ENCODE data around the gene SLC7A9.
"Not testable (repeated sequence)": the region's sequence is repeated elsewhere in the genome, so short reads cannot be mapped to it uniquely, and the experiment has no call there.

The SLC7A9 gene

GRCh38 chr19:32886241-32886640 lies 16.7 kb upstream of the SLC7A9 start:
- in situ Hi-C loops (cut with MboI; ENCODE audit: low sequenced_read_pairs): no loop called here

- in situ Hi-C loops (cut with MboI; ENCODE audit: low sequenced_read_pairs): not testable (repeated sequence)
Observed at GRCh38 chr19:32885255-32885654, 15.7 kb upstream of the SLC7A9 start.

- in situ Hi-C loops (cut with MboI; ENCODE audit: low sequenced_read_pairs): no loop called here
Observed at GRCh38 chr19:32881766-32882165, 12.2 kb upstream of the SLC7A9 start.

GRCh38 chr19:32880622-32881021 lies 11.1 kb upstream of the SLC7A9 start:
- in situ Hi-C loops (cut with MboI; ENCODE audit: low sequenced_read_pairs): no loop called here

GRCh38 chr19:32879741-32880140 lies 10.2 kb upstream of the SLC7A9 start:
- in situ Hi-C loops (cut with MboI; ENCODE audit: low sequenced_read_pairs): no loop called here

GRCh38 chr19:32878988-32879387 lies 9.4 kb upstream of the SLC7A9 start:
- in situ Hi-C loops (cut with MboI; ENCODE audit: low sequenced_read_pairs): no loop called here

GRCh38 chr19:32877977-32878745 lies 8.6 kb upstream of the SLC7A9 start:
- in situ Hi-C loops (cut with MboI; ENCODE audit: low sequenced_read_pairs): no loop called here

- in situ Hi-C loops (cut with MboI; ENCODE audit: low sequenced_read_pairs): no loop called here
Observed at GRCh38 chr19:32877323-32877912, 7.9 kb upstream of the SLC7A9 start.

- in situ Hi-C loops (cut with MboI; ENCODE audit: low sequenced_read_pairs): no loop called here
Observed at GRCh38 chr19:32876919-32877285, 7.3 kb upstream of the SLC7A9 start.

GRCh38 chr19:32876236-32876918 lies 6.8 kb upstream of the SLC7A9 start:
- in situ Hi-C loops (cut with MboI; ENCODE audit: low sequenced_read_pairs): no loop called here

GRCh38 chr19:32875428-32875827 lies 5.9 kb upstream of the SLC7A9 start:
- in situ Hi-C loops (cut with MboI; ENCODE audit: low sequenced_read_pairs): no loop called here

GRCh38 chr19:32874605-32875004 lies 5.0 kb upstream of the SLC7A9 start:
- in situ Hi-C loops (cut with MboI; ENCODE audit: low sequenced_read_pairs): no loop called here

- in situ Hi-C loops (cut with MboI; ENCODE audit: low sequenced_read_pairs): no loop called here
Observed at GRCh38 chr19:32873247-32873959, 3.8 kb upstream of the SLC7A9 start.

- in situ Hi-C loops (cut with MboI; ENCODE audit: low sequenced_read_pairs): no loop called here
Observed at GRCh38 chr19:32872391-32872790, 2.8 kb upstream of the SLC7A9 start.

GRCh38 chr19:32870981-32871451 lies 1.4 kb upstream of the SLC7A9 start:
- in situ Hi-C loops (cut with MboI; ENCODE audit: low sequenced_read_pairs): no loop called here

- in situ Hi-C loops (cut with MboI; ENCODE audit: low sequenced_read_pairs): no loop called here
Observed at GRCh38 chr19:32869966-32870573, 503 bp upstream of the SLC7A9 start.

- in situ Hi-C loops (cut with MboI; ENCODE audit: low sequenced_read_pairs): no loop called here
Observed at GRCh38 chr19:32868206-32868950, 1.2 kb downstream of the SLC7A9 start.

GRCh38 chr19:32867436-32867835 lies 2.1 kb downstream of the SLC7A9 start:
- in situ Hi-C loops (cut with MboI; ENCODE audit: low sequenced_read_pairs): not testable (repeated sequence)

- in situ Hi-C loops (cut with MboI; ENCODE audit: low sequenced_read_pairs): no loop called here
Observed at GRCh38 chr19:32866564-32867265, 2.9 kb downstream of the SLC7A9 start.

- in situ Hi-C loops (cut with MboI; ENCODE audit: low sequenced_read_pairs): no loop called here
Observed at GRCh38 chr19:32866061-32866460, 3.5 kb downstream of the SLC7A9 start.
